22Rv1 (cell line): ENCODE data around the gene ZBTB20.

Experiments
- CTCF ChIP-seq: fragments of 450-650 bp; IDR thresholded peaks from 2 replicates; pipeline ENCODE4 v1.5.1; 2017; ENCODE audit warnings: mild to moderate bottlenecking
- ZFX ChIP-seq: fragments of 450-650 bp; IDR thresholded peaks from 2 replicates; pipeline ENCODE4 v1.6.1; 2017; ENCODE audit warnings: antibody characterized with exemption, borderline replicate concordance

- no peak for TF ChIP-seq CTCF
- TF ChIP-seq ZFX = no peak
Measured at GRCh38 chr3:114510201-114510600, 636.9 kb downstream of the ZBTB20 start.
